Muscle of leg (tissue), 11 donors: ENCODE data around the gene MATN3. TPM values are rescaled to one million over a fixed set of nuclear protein-coding genes. Genes with fewer than 3 reads are reported as not detected.

Source experiments
- DNase-seq: peaks from one replicate; pipeline ENCODE4 v3.0.0; 2013
- H3K27ac ChIP-seq: one replicate; pipeline ENCODE4 v1.5.1; 2013; ENCODE audit warnings: mild to moderate bottlenecking, low read length, control low read depth
- H3K27me3 ChIP-seq: one replicate; pipeline ENCODE4 v1.6.1; 2013; ENCODE audit warnings: low read length; ENCODE audit not compliant: control insufficient read depth, insufficient read depth
- H3K36me3 ChIP-seq: one replicate; pipeline ENCODE4 v1.6.1; 2013; ENCODE audit warnings: low read length; ENCODE audit not compliant: control insufficient read depth, insufficient read depth
- H3K4me1 ChIP-seq: one replicate; pipeline ENCODE4 v1.6.1; 2013; ENCODE audit warnings: low read length; ENCODE audit not compliant: control insufficient read depth, insufficient read depth
- H3K4me3 ChIP-seq: one replicate; pipeline ENCODE4 v1.5.1; 2013; ENCODE audit warnings: low read length, control low read depth
- H3K9me3 ChIP-seq: replicated peaks from 2 replicates; pipeline ENCODE4 v1.6.1; 2013; ENCODE audit warnings: low read depth, low read length; ENCODE audit not compliant: control insufficient read depth
- WGBS: methylation state at CpG from one replicate; pipeline ENCODE4 v1.1.5; 2013; ENCODE audit warnings: missing lambda C conversion rate; ENCODE audit not compliant: insufficient coverage; 5-methylcytosine and 5-hydroxymethylcytosine counted together
- polyA plus RNA-seq, 8 donors: library from polyadenylated mRNA; unstranded; fragments of 120-200 nt; gene quantifications; one replicate each; pipeline versions ENCODE4 v1.2.1 to v1.2.3, GENCODE V29; 2013; ENCODE audit warnings: inconsistent platforms in 1 of 8, low replicate concordance in 1 of 8; ENCODE audit not compliant: insufficient read length in 8 of 8, insufficient read depth in 1 of 8
- total RNA-seq: library from RNA; stranded (reverse); fragments of 120-200 nt; gene quantifications from one replicate; pipeline ENCODE4 v1.2.4, GENCODE V29; 2013

MATN3 gene
- total and polyA plus RNA-seq, 9 donors: 0.31 to 2.3 (median 1.0) TPM

DNA sequence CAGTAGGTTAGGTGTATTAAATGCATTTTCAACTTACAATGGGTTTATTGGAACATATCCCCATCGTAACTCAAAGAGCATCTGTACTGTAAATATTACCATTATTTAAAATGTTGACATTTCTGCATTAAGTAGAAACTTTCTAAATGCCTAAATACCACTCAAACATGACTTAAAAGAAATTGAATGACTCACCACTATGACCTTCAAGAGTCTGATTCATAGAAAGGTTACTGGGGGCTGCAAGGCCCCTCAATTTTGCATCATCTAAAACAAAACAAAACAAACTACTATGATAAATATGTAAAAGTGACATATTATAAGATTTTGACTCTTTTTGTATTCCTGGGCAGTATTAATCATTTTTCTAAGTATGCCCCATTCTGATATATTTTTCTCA is 30.2 kb downstream of the MATN3 start:
- Histone ChIP-seq H3K4me1 (no peaks in the 10 kb centered on the region), H3K27ac (no peak overlapping the region), H3K4me3 (no peak overlapping the region), H3K9me3 (no peaks in the 10 kb centered on the region), H3K27me3 (no peaks in the 10 kb centered on the region), H3K36me3 (peaks cover 11% of the 10 kb centered on the region)
- no peak for DNase-seq
- no CpG with 5 or more reads among the region's 1 CpG for WGBS

DNA sequence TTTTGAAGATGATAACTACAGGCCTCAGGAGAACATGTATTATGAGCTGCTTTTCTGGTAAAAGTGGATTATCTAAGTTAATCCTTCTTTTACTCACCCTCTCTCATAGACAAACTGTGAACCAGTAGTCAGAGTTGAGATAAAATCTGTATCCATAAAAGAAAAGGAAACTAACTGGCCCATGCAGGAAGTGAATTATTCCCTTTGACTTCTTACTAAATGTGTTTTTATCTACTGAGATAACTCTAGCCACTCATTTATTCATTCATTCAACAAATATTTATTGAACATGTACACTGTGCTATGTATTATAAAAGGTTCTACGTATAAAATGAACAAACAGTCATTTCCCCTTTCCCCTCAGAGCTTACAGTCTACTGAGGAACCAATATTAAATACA is 32.5 kb downstream of the MATN3 start:
- Histone ChIP-seq H3K9me3 (no peaks in the 10 kb centered on the region), H3K27ac (no peak overlapping the region), H3K27me3 (no peaks in the 10 kb centered on the region), H3K4me1 (no peaks in the 10 kb centered on the region), H3K36me3 (peaks cover 13% of the 10 kb centered on the region), H3K4me3 (no peak overlapping the region)
- DNase-seq: no peak
- no CpG with 5 or more reads among the region's 1 CpG for WGBS

DNA sequence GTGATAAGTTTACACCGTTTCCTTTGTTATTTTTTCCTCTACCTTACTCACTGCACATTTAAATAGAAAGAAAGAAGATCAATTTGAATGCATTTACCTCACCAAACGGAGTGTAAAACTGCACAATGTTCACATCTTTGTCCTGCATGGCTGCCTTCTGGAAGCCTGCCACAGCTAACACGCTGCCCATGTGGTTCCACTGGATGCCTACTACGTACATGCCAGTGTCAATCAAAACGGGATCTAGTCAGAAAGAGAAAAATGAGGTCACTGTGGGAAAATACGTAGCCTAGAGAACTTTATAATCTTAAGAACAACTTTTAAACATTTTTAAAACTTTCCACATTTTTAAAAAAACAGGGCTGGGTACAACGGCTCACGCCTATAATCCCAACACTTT is 39.0 kb downstream of the MATN3 start:
- H3K9me3 ChIP-seq: no peaks in the 10 kb centered on the region
- no peaks in the 10 kb centered on the region for H3K27me3 ChIP-seq
- H3K27ac ChIP-seq: no peak overlapping the region
- 90% methylated on average over 2 of the region's 8 CpGs for WGBS
- no peak for DNase-seq
- H3K4me3 ChIP-seq: no peak overlapping the region
- no peaks in the 10 kb centered on the region for H3K4me1 ChIP-seq
- H3K36me3 ChIP-seq: peaks cover 23% of the 10 kb centered on the region

DNA sequence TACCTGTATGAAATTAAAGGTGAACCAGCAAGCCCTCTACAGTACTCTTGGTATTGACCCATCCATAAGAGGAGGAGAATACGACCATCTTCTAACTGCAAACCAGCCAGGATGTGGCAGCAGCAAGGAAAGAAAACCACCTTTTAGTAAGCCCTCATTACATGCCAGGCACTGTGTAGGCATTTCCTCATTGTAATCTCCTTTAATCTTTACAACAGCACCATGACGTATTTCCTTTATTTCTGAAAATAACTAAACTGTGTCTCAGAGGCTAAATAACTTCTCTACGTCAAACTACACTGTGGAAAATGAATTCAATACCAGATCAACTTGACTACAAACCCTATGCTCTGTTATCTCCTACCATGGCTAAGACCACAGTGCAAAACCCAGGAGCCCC is 40.8 kb downstream of the MATN3 start:
- no peaks in the 10 kb centered on the region for H3K9me3 ChIP-seq
- DNase-seq: no peak
- no peaks in the 10 kb centered on the region for H3K27me3 ChIP-seq
- H3K4me1 ChIP-seq: no peaks in the 10 kb centered on the region
- H3K27ac ChIP-seq: no peak overlapping the region
- 62% methylated on average over 2 of the region's 3 CpGs for WGBS
- peaks cover 14% of the 10 kb centered on the region for H3K36me3 ChIP-seq
- no peak overlapping the region for H3K4me3 ChIP-seq

DNA sequence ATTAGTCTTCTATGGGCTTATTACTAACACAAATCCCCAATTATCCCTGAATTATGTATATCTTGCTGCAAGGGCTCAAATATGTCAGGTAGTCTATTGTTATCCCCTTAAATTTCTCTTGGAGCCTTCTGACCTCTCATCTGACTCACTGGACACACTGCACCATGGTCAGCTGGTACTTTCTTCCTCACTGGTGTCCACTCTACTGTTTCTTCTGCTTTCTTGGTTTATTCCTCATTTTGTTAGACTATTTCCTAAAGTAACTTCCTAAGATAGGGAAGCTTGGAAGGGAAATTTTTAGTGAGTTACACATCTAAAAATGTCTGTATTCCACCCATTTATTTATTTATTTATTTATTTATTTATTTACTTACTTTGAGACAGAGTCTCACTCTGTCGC is 49.1 kb downstream of the MATN3 start:
- Histone ChIP-seq H3K9me3 (no peaks in the 10 kb centered on the region), H3K36me3 (peaks cover 8% of the 10 kb centered on the region), H3K4me3 (no peak overlapping the region), H3K4me1 (no peaks in the 10 kb centered on the region), H3K27ac (no peak overlapping the region), H3K27me3 (no peaks in the 10 kb centered on the region)
- no CpG with 5 or more reads among the region's 1 CpG for WGBS
- DNase-seq: no peak

DNA sequence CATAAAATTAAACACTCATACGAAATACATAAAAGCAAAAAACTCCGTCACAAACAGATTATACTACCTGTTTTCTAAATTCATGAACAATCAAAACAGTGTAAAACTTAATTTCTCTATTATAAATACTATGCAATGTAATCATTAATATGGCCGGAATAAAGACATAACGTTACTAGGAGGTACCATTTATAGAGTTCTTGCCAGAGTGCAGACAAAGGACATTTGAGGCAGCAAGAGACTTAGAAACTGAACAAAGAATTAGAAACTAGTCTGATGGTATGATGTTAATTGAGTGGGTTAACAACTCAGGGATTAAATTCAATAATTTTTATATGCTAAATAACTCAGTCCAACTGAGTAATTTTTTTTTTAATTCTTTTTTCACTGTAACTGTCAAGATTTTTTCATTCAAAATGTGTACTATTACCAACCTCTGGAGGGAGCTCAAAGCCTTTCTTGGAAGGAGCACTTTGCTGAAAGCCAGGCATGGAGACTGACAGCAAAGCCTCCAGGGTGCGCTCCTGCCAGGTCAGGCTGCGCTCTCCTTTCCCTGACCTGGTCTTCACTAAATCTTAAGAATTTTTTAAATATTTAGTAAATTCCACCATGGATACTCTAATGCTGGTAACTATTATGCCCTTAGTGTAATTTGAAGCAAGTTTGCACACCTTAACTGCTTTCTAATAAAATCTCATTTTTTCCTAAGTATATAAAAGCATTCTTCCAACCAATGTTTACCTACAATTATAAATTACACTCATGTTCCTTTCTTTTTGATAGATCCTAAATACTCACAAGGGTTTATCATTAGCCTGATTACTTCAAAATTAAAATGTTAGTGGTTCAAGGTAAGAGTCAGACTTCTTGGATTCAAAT is 56.7 kb downstream of the MATN3 start:
- Histone ChIP-seq H3K4me1 (no peaks in the 10 kb centered on the region), H3K27ac (no peak overlapping the region), H3K4me3 (no peak overlapping the region), H3K27me3 (no peaks in the 10 kb centered on the region), H3K36me3 (no peaks in the 10 kb centered on the region), H3K9me3 (no peaks in the 10 kb centered on the region)
- peak; percentile 82 for DNase-seq
- no CpG with 5 or more reads among the region's 6 CpGs for WGBS

DNA sequence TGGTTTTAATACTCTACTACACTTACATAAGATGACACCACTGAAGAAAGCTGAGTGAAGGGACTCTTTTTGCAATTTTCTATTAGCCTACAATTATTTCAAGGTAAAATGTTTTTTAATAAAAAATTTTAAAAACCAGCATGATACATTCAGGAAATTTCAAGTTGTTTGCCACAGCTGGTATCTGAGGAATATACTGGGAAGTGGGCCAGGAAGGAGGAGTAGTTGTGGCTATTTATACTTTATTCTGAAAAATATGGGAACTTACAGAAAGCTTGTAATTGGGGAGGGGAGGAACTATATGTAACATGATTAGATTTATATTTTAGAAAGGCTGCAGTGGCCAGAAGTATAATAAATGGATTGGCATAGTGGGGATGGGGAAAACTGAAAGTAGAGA is 63.4 kb downstream of the MATN3 start:
- DNase-seq: peak; percentile 80

DNA sequence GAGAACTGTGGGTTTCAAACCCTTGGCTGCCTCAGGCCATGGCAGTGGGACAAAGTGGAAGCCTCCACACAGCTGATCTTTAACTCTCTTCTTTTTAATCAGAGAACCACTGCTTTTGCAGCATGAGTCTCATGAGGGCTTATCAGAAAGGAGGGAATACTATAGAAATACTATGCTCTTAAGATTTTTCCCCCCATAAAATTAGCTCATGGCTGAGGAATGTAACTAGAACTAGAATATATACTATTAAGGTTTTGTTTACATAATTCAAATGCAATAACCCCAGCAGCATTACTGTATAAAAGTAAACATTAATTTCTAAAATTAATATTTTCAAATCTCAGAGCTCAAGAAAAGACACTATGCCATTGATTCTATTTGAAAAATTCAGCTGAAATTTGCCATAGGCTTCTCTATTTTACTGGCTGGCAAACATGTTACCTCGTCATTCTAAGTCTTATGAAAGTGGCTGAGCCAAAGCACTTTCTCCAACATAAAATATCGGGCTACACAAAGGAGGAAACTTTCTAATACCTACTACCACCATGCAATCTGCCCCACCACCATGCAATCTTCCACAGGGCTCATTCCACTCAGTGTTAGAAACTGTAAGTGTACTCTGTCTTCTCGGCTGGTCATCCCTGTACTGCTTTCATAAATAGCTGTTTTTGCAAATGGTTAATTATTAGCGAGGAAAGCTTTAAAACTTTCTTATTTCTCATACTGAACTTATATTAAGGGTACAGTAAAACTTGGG is 65.1 kb downstream of the MATN3 start:
- H3K9me3 ChIP-seq: no peaks in the 10 kb centered on the region
- no peak for DNase-seq

More for the DNA sequence above, 63.4 kb downstream of the MATN3 start:
- H3K4me3 ChIP-seq: no peak overlapping the region
- no peaks in the 10 kb centered on the region for H3K36me3 ChIP-seq
- no peak overlapping the region for H3K27ac ChIP-seq
- no peaks in the 10 kb centered on the region for H3K27me3 ChIP-seq
- H3K9me3 ChIP-seq: no peaks in the 10 kb centered on the region
- H3K4me1 ChIP-seq: no peaks in the 10 kb centered on the region

DNA sequence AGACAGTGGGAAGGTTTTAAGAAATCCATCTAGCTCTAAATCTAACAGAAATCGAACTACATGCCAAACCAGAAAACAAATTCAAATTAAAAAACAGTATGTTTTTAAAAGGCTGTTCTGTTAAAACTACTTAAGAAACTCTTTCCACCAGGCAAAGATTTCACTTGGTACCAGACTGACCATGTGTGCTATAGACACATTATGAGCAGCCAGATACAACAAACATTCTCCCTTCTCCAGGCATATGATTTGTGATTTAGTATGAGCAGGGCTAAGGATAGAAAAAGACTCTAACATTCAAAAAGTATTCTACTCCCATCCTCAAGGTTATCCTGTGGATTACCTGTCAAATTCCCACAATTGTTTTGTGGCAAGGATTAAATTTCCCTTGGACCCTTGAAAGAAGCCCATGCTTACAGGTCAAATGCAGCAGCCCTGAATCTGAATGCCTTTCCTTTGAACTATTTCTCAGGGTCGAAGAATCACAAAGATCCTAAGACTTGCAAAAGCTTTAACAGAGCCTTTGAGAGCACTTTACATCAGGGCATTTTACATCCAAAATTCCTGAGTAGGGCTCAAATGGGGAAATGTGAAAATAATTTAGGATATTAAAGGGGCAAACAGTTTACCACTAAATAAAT is 68.1 kb downstream of the MATN3 start:
- Histone ChIP-seq H3K27me3 (no peaks in the 10 kb centered on the region), H3K4me3 (no peak overlapping the region), H3K9me3 (no peaks in the 10 kb centered on the region), H3K4me1 (no peaks in the 10 kb centered on the region), H3K27ac (no peak overlapping the region), H3K36me3 (no peaks in the 10 kb centered on the region)
- WGBS: no CpG with 5 or more reads among the region's 2 CpGs
- DNase-seq: peak; percentile 26

More for the DNA sequence above, 65.1 kb downstream of the MATN3 start:
- H3K27me3 ChIP-seq: no peaks in the 10 kb centered on the region
- no peaks in the 10 kb centered on the region for H3K36me3 ChIP-seq
- 100% methylated on average over 1 of the region's 4 CpGs for WGBS
- no peaks in the 10 kb centered on the region for H3K4me1 ChIP-seq
- no peak overlapping the region for H3K4me3 ChIP-seq
- no peak overlapping the region for H3K27ac ChIP-seq

DNA sequence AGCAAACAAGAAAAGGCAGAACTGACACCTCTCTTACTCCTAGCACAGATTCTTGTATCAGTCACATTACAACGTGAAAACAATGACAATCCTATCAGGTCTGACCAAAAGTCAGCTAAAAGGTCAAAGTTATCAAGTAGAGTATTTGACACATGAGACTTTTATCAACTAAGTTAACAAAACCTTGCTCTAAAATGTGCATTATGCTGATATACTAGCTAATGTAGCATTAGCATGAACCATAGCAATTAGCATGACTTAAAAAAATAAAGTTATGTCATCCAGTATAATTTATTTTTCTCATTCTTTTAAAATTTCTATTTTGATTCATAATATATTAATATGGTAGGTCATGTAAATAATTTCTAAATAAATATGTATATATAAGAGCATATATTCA is 69.3 kb downstream of the MATN3 start:
- DNase-seq: no peak
- no peaks in the 10 kb centered on the region for H3K9me3 ChIP-seq
- H3K4me3 ChIP-seq: no peak overlapping the region
- H3K4me1 ChIP-seq: no peaks in the 10 kb centered on the region
- H3K27ac ChIP-seq: no peak overlapping the region
- peaks cover 3% of the 10 kb centered on the region for H3K36me3 ChIP-seq
- WGBS: no CpG with 5 or more reads among the region's 1 CpG
- H3K27me3 ChIP-seq: no peaks in the 10 kb centered on the region
